GM19035 (cell line): Measurements from ENCODE around the gene LRRC8B.

ENCODE experiments used
- ATAC-seq: cut with Tn5 transposase; IDR thresholded peaks from one replicate; pipeline ENCODE4 v1.9.1; 2021; ENCODE audit not compliant: unreplicated experiment

LRRC8B gene

DNA sequence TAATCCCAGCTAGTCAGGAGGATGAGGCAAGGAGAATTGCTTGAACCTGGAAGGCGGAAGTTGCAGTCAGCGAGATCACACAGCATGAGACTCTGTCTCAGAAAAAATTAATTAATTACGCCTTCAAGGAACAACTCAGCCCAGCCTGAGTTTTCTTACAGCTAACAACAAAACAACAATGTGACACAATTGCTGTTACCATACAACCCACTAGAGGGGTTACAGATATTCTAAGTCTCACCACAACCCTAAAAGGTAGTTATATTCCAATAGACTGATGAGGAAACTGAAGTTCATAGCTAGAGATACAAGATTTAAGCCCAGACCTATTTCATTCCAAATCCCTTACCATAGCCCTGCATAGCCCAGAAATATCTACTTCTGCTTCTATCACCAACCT, 105.4 kb downstream of the LRRC8B start:
- no peak for ATAC-seq

DNA sequence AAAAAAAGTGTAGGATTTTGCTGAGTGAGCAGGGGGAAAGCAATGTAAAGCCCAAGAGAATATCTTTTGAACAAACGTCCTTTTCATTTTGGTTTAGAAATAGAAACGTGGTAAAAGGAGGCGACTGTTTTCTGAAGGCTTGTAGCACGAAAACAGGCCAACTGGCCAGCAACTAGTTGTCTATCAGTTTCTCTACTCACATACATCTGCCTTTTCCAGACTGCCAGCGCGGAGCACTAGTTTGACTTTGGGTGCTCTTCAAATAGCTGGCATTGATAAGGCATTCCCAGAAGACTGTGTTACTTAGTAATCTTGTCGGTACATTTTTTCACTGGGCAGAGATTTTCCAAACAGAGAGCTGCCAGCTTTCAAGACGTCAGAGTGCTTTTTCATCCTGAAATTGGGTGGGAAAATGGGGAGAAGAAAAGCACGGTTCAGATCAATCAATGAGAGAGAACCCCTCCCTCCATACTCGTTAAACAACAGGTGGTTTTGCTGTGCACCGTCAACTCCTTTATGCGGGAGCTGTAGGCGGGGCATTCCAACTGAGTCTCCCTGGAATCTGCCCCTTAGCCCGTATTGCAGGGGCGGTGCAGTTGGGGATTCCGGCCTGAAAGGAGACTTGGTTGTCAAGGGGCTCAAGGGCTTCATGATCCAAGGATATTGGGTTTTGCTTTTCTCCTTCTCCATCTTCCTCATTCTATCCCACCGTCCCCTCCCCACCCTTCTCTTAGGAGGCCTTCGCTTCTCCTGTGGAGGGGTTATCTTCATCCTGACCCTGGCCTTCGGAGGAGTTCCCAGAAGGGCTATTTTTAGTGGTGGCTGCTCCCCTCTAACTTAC, 107.4 kb downstream of the LRRC8B start:
- ATAC-seq: no peak

DNA sequence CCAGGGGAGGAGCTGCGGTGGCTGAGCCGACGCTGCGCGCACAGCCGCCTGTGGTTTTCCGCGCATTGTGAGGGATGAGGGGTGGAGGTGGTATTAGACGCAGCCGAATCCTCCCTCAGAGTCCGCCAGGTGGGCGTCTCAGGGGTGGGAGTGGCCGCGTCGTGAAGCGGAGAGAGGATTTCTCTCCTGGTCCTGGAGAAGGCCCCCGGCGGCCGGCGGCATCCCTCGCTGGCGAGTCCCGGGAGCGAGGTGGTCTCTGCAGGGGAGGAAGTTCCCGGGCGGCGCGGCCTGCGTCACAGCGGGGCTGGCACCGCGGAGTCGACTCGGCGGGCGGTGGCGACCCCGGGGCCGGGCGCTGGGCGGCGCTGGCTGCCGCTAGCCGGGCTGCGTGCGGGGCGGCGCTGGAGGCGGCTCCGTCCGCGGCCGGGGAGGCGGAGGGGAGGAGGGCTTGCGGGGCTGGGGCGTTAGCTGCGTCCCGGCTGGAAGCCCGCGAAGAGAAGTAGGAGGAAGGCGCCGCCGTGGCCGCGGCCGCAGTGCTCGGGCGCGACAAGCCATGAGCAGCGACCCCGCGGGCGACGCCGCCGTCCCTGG, 108.1 kb downstream of the LRRC8B start, which contains the start of gene LRRC8C:
LRRC8C (plus strand) TSS at position 464 of the 591 bp plus-strand sequence. CDS start 53,354 bp downstream, outside the sequence.
- ATAC-seq: peak; percentile 86

DNA sequence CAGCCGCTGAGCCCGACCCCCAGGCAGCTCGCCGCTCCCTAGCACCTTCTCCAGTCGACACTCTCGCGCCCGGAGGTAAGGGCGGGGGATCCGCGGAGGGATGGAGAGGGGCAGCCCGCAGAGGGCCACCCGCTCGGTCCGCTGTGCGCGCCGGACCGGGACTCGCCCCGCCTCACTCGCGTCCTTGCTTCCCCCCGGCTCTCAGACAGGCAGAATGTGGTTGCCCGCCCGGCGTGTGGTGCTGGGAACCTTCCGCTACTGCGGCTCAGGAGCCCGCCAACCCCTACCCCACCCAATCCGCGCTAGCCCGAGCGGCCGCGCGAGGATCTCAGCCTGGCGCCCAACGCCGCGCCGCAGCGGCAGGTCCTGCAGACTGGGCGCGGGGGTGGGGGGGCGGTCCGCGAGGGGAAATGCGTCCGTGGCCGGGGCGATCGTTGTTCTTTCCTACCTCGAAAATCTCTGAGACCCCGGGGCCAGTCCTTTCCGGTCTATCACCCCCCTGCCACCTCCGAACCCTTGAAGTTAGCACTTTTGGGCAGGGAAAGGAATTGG, 108.7 kb downstream of the LRRC8B start:
- ATAC-seq: peak; percentile 52

DNA sequence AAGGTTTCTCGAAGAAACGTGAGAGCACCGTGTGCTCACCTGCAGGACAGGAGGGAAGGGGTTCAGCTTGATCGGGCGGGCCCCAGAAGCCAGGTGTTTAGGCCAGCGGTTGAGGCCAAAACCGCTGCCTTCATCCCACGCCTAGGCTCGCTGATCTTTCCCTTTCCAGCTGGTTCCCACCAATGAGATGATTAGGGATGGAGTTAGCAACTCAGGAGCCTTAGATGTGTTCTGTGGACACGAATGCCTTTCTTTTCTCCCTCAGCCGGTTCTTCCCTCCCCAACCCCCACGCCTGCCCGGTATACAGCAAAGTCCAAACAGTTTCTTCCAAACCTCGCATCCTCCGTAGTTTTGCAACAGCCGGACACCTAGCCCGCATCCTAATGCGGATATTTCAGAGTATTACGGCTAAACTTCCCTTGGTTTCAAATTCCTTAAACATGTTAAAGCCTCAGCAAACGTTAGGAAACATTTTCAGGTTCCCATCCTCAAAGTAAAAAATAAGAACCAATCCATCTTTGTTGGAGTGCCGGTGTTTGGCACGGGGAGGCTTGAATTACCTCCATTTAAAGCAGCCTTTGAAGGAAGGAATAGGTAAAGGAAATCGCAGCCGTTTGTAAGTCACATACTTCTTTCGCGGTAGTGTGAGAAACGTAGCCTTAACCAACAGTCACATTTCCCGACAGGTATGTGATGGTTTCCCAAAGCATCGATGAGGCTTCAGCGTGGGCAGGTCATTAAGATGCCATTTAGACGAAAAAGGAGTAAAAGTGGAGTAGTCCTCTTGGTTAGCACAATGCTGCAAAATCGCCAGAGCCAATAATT, 109.4 kb downstream of the LRRC8B start:
- ATAC-seq: peak; percentile 16

DNA sequence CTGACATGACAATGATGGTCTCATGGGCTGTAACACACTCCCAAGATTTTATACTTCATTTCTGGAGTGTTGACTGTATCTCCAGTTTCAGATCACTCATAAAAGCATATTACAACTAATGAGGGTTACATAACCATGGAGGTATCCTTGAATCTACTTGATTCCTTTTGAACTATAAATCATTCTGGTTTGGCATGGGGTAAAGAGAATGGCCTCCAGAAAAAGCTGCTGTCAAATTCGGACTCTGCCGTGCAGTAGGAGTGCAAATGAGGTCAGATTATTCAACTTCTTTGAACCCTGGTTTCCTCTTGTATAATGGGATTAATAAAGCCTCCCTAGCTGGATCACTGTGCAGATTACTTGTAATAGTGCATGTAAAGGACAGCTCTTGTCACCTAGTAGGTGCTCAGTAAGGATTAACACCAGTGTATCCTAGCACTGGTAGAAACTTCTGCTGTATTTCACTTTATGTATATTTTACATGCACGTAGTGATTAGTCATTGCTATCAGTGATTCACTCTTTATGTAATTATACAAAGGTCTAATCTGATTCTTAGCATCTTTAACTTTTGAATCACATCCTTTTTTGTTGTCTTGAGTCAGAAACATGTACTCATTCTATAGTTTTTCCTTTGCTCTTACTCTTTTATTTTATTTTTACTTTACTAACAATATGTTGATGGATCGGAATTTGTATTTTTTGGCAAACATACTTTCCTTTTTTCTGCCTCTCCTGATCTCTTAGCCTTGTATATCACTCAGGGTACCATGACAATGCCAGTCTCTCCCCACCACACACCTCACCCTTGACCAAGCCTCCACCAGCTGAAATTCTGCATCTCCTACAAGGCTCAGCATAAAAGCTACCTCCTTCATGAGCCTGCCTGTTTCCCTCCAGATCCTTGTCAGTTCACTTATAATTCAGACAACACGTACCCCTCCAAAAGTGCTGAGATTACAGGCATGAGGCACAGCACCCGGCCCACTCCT, 111.5 kb downstream of the LRRC8B start:
- no peak for ATAC-seq

DNA sequence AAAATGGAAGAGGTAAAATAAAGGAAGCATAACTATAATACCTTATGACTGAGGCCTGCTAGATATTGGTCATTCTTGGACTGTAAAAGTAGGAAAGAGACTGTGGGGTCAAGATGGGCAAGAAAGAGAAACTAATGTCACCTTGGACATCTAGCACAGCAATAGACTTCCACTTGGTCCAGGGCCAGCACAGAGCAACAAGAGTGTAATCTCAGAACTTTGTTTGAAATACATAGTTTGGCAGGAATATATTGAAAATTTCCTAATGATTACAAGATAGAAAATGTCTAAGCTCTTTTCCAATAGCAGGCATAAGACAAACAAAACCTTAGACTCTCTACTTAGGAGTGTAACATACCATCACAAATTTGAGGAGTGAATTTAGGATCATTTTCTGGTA, 112.9 kb downstream of the LRRC8B start:
- ATAC-seq: no peak

DNA sequence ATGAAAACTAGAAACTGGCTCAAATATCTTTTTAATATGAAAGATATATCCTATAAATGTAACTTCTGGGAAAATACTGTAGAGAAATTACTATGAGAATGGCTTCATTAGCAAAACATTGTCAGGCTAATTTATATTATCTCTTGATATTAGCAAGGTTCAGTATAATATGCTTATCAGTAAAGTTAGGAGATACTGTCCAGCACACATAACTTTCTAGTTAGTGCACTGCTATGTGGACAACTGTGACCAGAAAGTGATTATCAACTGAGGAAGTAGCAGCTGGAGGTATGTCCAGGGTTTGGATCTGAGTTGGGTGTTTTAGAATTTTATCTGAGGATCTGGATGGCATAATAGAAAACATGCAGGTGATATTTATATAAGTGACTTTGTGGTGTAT, 115.8 kb downstream of the LRRC8B start:
- no peak for ATAC-seq

DNA sequence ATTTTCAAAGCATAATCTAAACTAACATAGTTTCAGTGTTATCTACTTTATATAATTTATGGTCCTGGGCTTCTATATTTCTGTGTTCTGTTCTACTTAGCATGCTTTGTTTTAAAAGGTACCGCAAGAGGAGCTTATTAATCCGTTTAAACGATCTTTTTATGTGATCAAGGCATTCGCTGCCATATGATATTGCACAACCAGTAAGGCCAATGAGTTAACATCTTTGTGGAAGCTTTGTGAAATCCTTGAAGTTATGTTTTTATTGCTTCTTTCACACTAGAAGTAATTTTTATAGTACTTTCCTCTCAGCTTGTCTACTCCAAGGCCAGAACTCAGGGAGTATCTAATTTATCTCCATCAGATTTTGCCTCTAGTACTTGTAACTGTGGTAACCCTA, 117.2 kb downstream of the LRRC8B start:
- ATAC-seq: no peak

DNA sequence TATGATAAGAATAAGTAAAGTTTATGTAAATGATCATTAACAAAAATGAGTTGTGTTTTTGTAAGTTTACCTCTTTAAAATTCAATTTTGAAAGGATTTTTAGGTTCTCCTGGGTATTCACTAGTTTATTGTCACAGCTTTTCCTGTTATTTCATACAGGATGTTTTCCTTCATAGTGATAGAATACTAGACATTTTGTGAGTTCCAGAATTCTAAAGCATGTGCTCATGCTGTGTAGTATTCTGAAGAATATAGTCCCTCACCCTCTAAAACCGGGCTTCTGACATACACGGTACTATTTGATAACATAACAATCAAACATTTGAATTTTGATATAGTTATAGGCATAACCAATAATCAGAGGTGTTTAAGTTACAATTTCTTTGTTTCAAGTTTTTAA, 118.9 kb downstream of the LRRC8B start:
- no peak for ATAC-seq

DNA sequence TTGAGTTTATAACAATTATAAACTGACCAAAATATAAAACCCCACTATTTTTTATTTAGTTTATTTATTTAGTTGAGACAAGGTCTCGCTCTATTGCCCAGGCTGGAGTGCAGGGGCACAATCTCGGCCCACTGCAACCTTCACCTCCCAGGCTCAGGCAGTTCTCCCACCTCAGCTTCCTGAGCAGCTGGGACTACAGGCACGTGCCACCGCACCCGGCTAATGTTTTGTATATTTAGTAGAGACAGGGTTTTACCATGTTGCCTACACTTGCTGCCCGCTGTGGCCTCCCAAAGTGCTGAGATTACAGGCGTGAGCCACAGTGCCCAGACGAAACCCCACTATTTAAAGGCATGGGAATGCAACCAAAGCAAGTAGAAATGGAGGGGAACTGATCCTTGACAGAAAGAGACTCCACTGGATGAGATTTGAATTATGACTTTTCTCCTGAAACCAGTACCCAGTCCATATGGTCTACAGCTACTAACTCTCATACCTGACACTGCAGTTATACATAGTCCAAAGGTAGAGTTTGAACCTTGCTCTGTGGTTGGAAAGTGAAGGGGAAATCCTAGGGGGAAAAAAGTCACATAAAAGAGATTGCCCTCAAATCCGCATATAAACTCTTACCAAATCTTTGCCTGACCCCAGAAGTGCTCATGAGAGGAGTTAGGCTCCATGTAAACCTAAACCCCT, 119.6 kb downstream of the LRRC8B start:
- ATAC-seq: no peak

DNA sequence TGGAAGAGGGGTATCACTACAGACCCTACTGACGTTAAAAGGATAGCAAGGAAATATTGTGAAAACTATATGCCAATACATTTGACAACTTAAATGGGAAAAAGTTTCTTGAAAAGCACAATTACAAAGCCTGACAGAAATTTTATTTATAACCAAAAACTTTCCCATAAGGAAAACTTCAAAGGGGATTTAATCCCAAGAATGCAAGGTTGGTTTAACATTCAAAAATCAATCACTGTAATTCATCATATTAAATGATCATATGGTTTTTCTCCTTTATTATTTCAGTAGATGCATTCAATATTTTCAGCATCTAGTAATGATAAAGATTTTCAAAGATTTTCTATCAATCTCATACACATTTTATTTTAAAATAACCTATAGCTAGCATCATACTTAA, 121.6 kb downstream of the LRRC8B start:
- ATAC-seq: no peak
